GM23248 (cell line): ENCODE measurements around the gene LAG3. TPM values are rescaled to one million over a fixed set of nuclear protein-coding genes. Genes with fewer than 3 reads are reported as not detected.

Experiments
- DNase-seq: peaks from one replicate; pipeline ENCODE4 v3.0.0-alpha.2; 2015
- H2AFZ ChIP-seq: fragments of 200-600 bp; sonication (generic); 2 replicates; pipeline ENCODE4 v1.6.1; 2016; ENCODE audit warnings: antibody characterized with exemption
- H3F3A ChIP-seq: fragments of 200-600 bp; sonication (generic); 2 replicates; pipeline ENCODE4 v1.6.1; 2016; ENCODE audit warnings: mild to moderate bottlenecking, antibody characterized with exemption, mixed run types; ENCODE audit not compliant: insufficient read depth
- H3K27ac ChIP-seq: fragments of 200-600 bp; sonication (generic); 2 replicates; pipeline ENCODE4 v1.5.1; 2016; ENCODE audit warnings: mild to moderate bottlenecking
- H3K27me3 ChIP-seq: fragments of 200-600 bp; sonication (generic); replicated peaks from 2 replicates; pipeline ENCODE4 v1.6.1; 2016; ENCODE audit warnings: mild to moderate bottlenecking; ENCODE audit not compliant: insufficient read depth
- H3K36me3 ChIP-seq: fragments of 200-600 bp; sonication (generic); 2 replicates; pipeline ENCODE4 v1.6.1; 2016; ENCODE audit warnings: low read depth, mild to moderate bottlenecking
- H3K4me1 ChIP-seq: fragments of 200-600 bp; sonication (generic); 2 replicates; pipeline ENCODE4 v1.6.1; 2016; ENCODE audit warnings: mild to moderate bottlenecking; ENCODE audit not compliant: insufficient read depth
- H3K4me2 ChIP-seq: fragments of 200-600 bp; sonication (generic); one replicate; pipeline ENCODE4 v1.6.1; 2016; ENCODE audit warnings: mild to moderate bottlenecking; ENCODE audit not compliant: unreplicated experiment
- H3K4me3 ChIP-seq: fragments of 200-600 bp; sonication (generic); 2 replicates; pipeline ENCODE4 v1.5.1; 2016; ENCODE audit warnings: mild to moderate bottlenecking
- H3K79me2 ChIP-seq: fragments of 200-600 bp; sonication (generic); 2 replicates; pipeline ENCODE4 v1.6.1; 2016; ENCODE audit warnings: mild to moderate bottlenecking; ENCODE audit not compliant: insufficient read depth
- H3K9ac ChIP-seq: fragments of 200-600 bp; sonication (generic); 2 replicates; pipeline ENCODE4 v1.6.1; 2016; ENCODE audit warnings: mild to moderate bottlenecking
- H3K9me2 ChIP-seq: fragments of 200-600 bp; sonication (generic); 2 replicates; pipeline ENCODE4 v1.6.1; 2016; ENCODE audit warnings: mixed run types, mild to moderate bottlenecking, moderate library complexity; ENCODE audit not compliant: insufficient read depth
- H3K9me3 ChIP-seq: fragments of 200-600 bp; sonication (generic); one replicate; pipeline ENCODE4 v1.6.1; 2017; ENCODE audit warnings: low read depth
- H4K20me1 ChIP-seq: fragments of 200-600 bp; sonication (generic); 2 replicates; pipeline ENCODE4 v1.6.0; 2016; ENCODE audit not compliant: insufficient read depth
- EZH2 ChIP-seq: fragments of 200-600 bp; sonication (generic); IDR thresholded peaks from 2 replicates; pipeline ENCODE4 v1.6.1; 2018; ENCODE audit warnings: antibody characterized with exemption, mild to moderate bottlenecking; ENCODE audit not compliant: insufficient read depth, poor library complexity, severe bottlenecking
- EZH2phosphoT487 ChIP-seq: fragments of 200-600 bp; sonication (generic); IDR thresholded peaks from 2 replicates; pipeline ENCODE4 v1.6.1; 2018; ENCODE audit warnings: antibody characterized with exemption, moderate library complexity, mild to moderate bottlenecking, low read depth; ENCODE audit not compliant: insufficient read depth
- WGBS, 2 experiments: methylation state at CpG; one replicate each; pipeline ENCODE4 v1.1.6; 2015 to 2017; ENCODE audit warnings: low lambda C conversion rate in 2 of 2, low coverage in 1 of 2; ENCODE audit errors: missing lambda C conversion rate in 2 of 2; 5-methylcytosine and 5-hydroxymethylcytosine counted together
- in situ Hi-C: fragments of 300-500 bp; cut with MboI; formaldehyde crosslinking; loops from 2 replicates; pipeline ENCODE4 v1.15.0; 2020
- polyA plus RNA-seq: library from polyadenylated mRNA; unstranded; fragments of >200 nt; fragmentation: Nextera tagmentation; extraction: Ambion mirVana; gene quantifications from 2 replicates; pipeline ENCODE4 v1.2.1, GENCODE V29; 2016
- total RNA-seq: library from RNA; depleted of rRNA; stranded (reverse); fragments of >200 nt; shearing (Covaris generic); gene quantifications from 2 replicates; pipeline ENCODE4 v1.2.3, GENCODE V29; 2014

The LAG3 gene
- total and polyA plus RNA-seq, 2 experiments from 2014 or later: 0.29 TPM; not detected in 1

- Histone ChIP-seq H3F3A (no peaks in the 10 kb centered on the region), H3K9me2 (no peaks in the 10 kb centered on the region), H3K4me3 (no peak overlapping the region), H3K27ac (no peak overlapping the region), H3K4me1 (peaks cover 5% of the 10 kb centered on the region; the same call in 1 of the 2 replicates), H3K36me3 (peaks cover 11% of the 10 kb centered on the region), H2AFZ (0 out of 2 replicates have a peak overlapping the region, but pooled peaks have one; percentile 14), H3K27me3 (no peaks in the 10 kb centered on the region), H3K79me2 (peaks cover 34% of the 10 kb centered on the region), H3K9ac (no peak overlapping the region), H3K9me3 (no peaks in the 10 kb centered on the region), H3K4me2 (no peak overlapping the region), H4K20me1 (no peaks in the 10 kb centered on the region)
- DNase-seq: no peak
- no peak for TF ChIP-seq EZH2
- in situ Hi-C loops: no loop called here
- whole genome bisulfite sequencing, 2 experiments: 99 to 100% methylated on average over 2 of the region's 2 CpGs
Observed at GRCh38 chr12:6754411-6754810, 17.9 kb upstream of the LAG3 start.

GRCh38 chr12:6757028-6757690 lies 15.2 kb upstream of the LAG3 start:
- Histone ChIP-seq H3K27ac (no peak overlapping the region), H3K27me3 (no peaks in the 10 kb centered on the region), H4K20me1 (no peaks in the 10 kb centered on the region), H3K9me3 (no peaks in the 10 kb centered on the region), H3F3A (no peaks in the 10 kb centered on the region), H3K4me3 (no peak overlapping the region), H3K9me2 (no peaks in the 10 kb centered on the region), H3K4me2 (no peak overlapping the region), H3K9ac (no peak overlapping the region), H2AFZ (no peak overlapping the region), H3K36me3 (no peaks in the 10 kb centered on the region), H3K79me2 (peaks cover 7% of the 10 kb centered on the region), H3K4me1 (no peaks in the 10 kb centered on the region)
- no peak for DNase-seq
- TF ChIP-seq EZH2 (no peak), EZH2phosphoT487 (no peak)
- in situ Hi-C loops: no loop called here
- 68 to 71% methylated on average over 8 of the region's 8 CpGs for WGBS, 2 experiments

GRCh38 chr12:6758506-6759095 lies 13.7 kb upstream of the LAG3 start:
- no peak overlapping the region for H3K4me3 ChIP-seq
- no peak overlapping the region for H3K4me2 ChIP-seq
- in situ Hi-C loops: no loop called here
- H4K20me1 ChIP-seq: no peaks in the 10 kb centered on the region
- H3K9me3 ChIP-seq: no peaks in the 10 kb centered on the region
- H3K27ac ChIP-seq: no peak overlapping the region
- H3K36me3 ChIP-seq: no peaks in the 10 kb centered on the region
- peaks cover 9% of the 10 kb centered on the region for H3K4me1 ChIP-seq
- no peak overlapping the region for H2AFZ ChIP-seq
- no peaks in the 10 kb centered on the region for H3K27me3 ChIP-seq
- no peaks in the 10 kb centered on the region for H3K79me2 ChIP-seq
- TF ChIP-seq EZH2: no peak
- TF ChIP-seq EZH2phosphoT487: no peak
- 82% methylated on average over 9 of the region's 9 CpGs for WGBS, 2 experiments
- no peak for DNase-seq
- H3K9ac ChIP-seq: no peak overlapping the region
- H3F3A ChIP-seq: peaks cover 8% of the 10 kb centered on the region
- no peaks in the 10 kb centered on the region for H3K9me2 ChIP-seq

- in situ Hi-C loops: no loop called here
- H2AFZ ChIP-seq: no peak overlapping the region
- no peaks in the 10 kb centered on the region for H3K9me3 ChIP-seq
- H3K9me2 ChIP-seq: no peaks in the 10 kb centered on the region
- TF ChIP-seq EZH2: no peak
- no peak for TF ChIP-seq EZH2phosphoT487
- 78 to 79% methylated on average over 5 of the region's 5 CpGs for WGBS, 2 experiments
- H3K27me3 ChIP-seq: no peaks in the 10 kb centered on the region
- H3K9ac ChIP-seq: no peak overlapping the region
- no peak overlapping the region for H3K27ac ChIP-seq
- DNase-seq: no peak
- no peaks in the 10 kb centered on the region for H3K36me3 ChIP-seq
- no peaks in the 10 kb centered on the region for H3K79me2 ChIP-seq
- no peaks in the 10 kb centered on the region for H4K20me1 ChIP-seq
- peaks cover 18% of the 10 kb centered on the region for H3K4me1 ChIP-seq
- peaks cover 15% of the 10 kb centered on the region for H3F3A ChIP-seq
- H3K4me3 ChIP-seq: no peak overlapping the region
- H3K4me2 ChIP-seq: no peak overlapping the region
Observed at GRCh38 chr12:6759741-6760140, 12.6 kb upstream of the LAG3 start.
